CD4-positive, CD25-positive, alpha-beta regulatory T cell (primary cell): ENCODE data around the gene ZNF556. TPM values are rescaled to one million over a fixed set of nuclear protein-coding genes. Genes with fewer than 3 reads are reported as not detected.

ENCODE experiments used
- ATAC-seq, 2 donors: fragments of 150-1000 bp; cut with Tn5 transposase; one replicate each; pipeline ENCODE4 v1.10.0; 2021; ENCODE audit warnings: low read depth in 2 of 2, moderate number of reproducible peaks in 2 of 2, moderate library complexity in 1 of 2
- DNase-seq, 3 donors: peaks; one replicate each; pipeline versions ENCODE4 v3.0.0 to v3.0.0-alpha.2; 2012 to 2022; ENCODE audit warnings: mixed read lengths in 1 of 3
- H3K27ac ChIP-seq: one replicate; pipeline ENCODE4 v1.7.0; 2013; ENCODE audit warnings: mild to moderate bottlenecking, low read length; ENCODE audit not compliant: insufficient read depth, poor library complexity, severe bottlenecking
- H3K27me3 ChIP-seq: one replicate; pipeline ENCODE4 v1.7.0; 2013; ENCODE audit warnings: low read length; ENCODE audit not compliant: control insufficient read depth, insufficient read depth
- H3K36me3 ChIP-seq: one replicate; pipeline ENCODE4 v1.7.0; 2013; ENCODE audit warnings: mild to moderate bottlenecking, low read length, moderate library complexity; ENCODE audit not compliant: control insufficient read depth, insufficient read depth
- H3K4me1 ChIP-seq: 2 replicates; pipeline ENCODE4 v1.7.0; 2013; ENCODE audit warnings: mild to moderate bottlenecking, low read length; ENCODE audit not compliant: insufficient read depth, control insufficient read depth, poor library complexity, severe bottlenecking
- H3K4me3 ChIP-seq: one replicate; pipeline ENCODE4 v1.7.0; 2013; ENCODE audit warnings: low read depth, mild to moderate bottlenecking, low read length, moderate library complexity
- H3K9me3 ChIP-seq, 2 experiments: 1 replicate in 1 of 2; 2 replicates in 1 of 2; pipeline ENCODE4 v1.7.0; 2013; ENCODE audit warnings: low read length in 2 of 2, mild to moderate bottlenecking in 1 of 2, moderate library complexity in 1 of 2; ENCODE audit not compliant: control insufficient read depth in 2 of 2
- H3K27ac Mint-ChIP-seq, 3 donors: one replicate each; pipeline ENCODE4 v1.8.0; 2020 to 2022; ENCODE audit warnings: mild to moderate bottlenecking in 3 of 3, mixed read lengths in 3 of 3, moderate library complexity in 2 of 3
- H3K27me3 Mint-ChIP-seq: one replicate; pipeline ENCODE4 v1.8.0; 2022; ENCODE audit warnings: mild to moderate bottlenecking, mixed read lengths
- H3K36me3 Mint-ChIP-seq: one replicate; pipeline ENCODE4 v1.8.0; 2020; ENCODE audit warnings: mixed read lengths
- H3K4me1 Mint-ChIP-seq, 4 donors: one replicate each; pipeline ENCODE4 v1.8.0; 2020 to 2022; ENCODE audit warnings: mixed read lengths in 4 of 4, mild to moderate bottlenecking in 1 of 4
- H3K4me3 Mint-ChIP-seq, 4 donors: one replicate each; pipeline ENCODE4 v1.8.0; 2020 to 2022; ENCODE audit warnings: mild to moderate bottlenecking in 4 of 4, mixed read lengths in 4 of 4, moderate library complexity in 3 of 4
- H3K9me3 Mint-ChIP-seq, 7 donors: one replicate each; pipeline ENCODE4 v1.8.0; 2020 to 2022; ENCODE audit warnings: mixed read lengths in 7 of 7, mild to moderate bottlenecking in 3 of 7, moderate library complexity in 2 of 7
- polyA plus RNA-seq, 4 donors: library from polyadenylated mRNA; unstranded; fragments of 300-500 nt; fragmentation: Illumina TruSeq; gene quantifications; one replicate each; pipeline ENCODE4 v1.2.3, GENCODE V29; 2021
- total RNA-seq: library from RNA; stranded (reverse); gene quantifications from one replicate; pipeline ENCODE4 v1.2.3, GENCODE V29; 2022

Gene ZNF556
- total and polyA plus RNA-seq, 5 donors from 2014 or later = not detected

DNA sequence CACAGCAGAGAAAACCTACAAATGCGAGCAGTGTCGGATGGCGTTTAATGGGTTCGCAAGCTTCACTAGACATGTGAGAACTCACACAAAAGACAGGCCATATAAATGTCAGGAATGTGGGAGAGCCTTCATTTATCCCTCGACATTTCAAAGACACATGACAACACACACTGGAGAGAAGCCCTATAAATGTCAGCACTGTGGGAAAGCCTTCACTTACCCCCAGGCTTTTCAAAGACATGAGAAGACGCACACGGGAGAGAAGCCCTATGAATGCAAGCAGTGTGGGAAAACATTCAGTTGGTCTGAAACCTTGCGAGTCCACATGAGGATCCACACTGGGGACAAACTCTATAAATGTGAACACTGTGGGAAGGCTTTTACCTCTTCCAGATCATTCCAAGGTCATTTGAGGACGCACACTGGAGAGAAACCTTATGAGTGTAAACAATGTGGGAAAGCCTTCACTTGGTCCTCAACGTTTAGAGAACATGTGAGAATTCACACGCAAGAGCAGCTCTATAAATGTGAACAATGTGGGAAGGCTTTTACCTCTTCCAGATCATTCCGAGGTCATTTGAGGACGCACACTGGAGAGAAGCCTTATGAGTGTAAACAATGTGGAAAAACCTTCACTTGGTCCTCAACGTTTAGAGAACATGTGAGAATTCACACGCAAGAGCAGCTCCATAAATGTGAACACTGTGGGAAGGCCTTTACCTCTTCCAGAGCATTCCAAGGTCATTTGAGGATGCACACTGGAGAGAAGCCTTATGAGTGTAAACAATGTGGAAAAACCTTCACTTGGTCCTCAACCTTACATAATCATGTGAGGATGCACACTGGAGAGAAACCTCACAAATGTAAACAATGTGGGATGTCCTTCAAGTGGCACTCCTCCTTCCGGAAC is 50.4 kb downstream of the ZNF556 start:
- H3K27me3 Mint-ChIP-seq = no peaks in the 10 kb centered on the region
- H3K4me3 ChIP-seq = no peak overlapping the region
- no peak overlapping the region for H3K27ac Mint-ChIP-seq
- no peak overlapping the region for H3K4me3 Mint-ChIP-seq
- peaks cover 0 to 29% (median 8%) of the 10 kb centered on the region in 7 donors for H3K9me3 Mint-ChIP-seq
- no peaks in the 10 kb centered on the region for H3K27me3 ChIP-seq
- no peak overlapping the region for H3K27ac ChIP-seq
- peaks cover 34 to 39% of the 10 kb centered on the region in 2 experiments for H3K9me3 ChIP-seq
- DNase-seq = no peak
- H3K4me1 Mint-ChIP-seq = peaks cover 0 to 4% (median 0%) of the 10 kb centered on the region in 4 donors
- no peaks in the 10 kb centered on the region for H3K4me1 ChIP-seq
- peaks cover 37% of the 10 kb centered on the region for H3K36me3 Mint-ChIP-seq
- ATAC-seq = no peak
- H3K36me3 ChIP-seq = peaks cover 41% of the 10 kb centered on the region

DNA sequence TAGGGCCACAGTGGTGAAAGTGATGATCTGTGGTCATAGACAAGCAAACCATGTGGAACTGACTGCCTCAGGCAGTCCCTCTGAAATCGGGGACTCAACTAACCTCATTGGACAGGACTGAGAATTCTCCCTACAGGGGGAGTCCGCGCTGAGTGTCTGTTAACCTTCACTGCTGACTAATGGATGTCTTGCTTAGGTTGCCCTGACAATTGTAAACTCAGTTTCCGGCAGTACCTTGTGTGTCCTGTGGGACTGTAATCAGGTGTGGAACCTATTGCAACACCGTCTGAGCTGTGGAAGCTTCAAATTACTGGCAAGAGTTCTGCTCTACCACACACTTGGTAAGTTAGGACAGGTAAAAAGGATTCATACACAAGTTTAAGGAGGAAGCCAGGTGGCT is 55.9 kb downstream of the ZNF556 start:
- Histone ChIP-seq H3K27me3 (no peaks in the 10 kb centered on the region), H3K4me1 (no peaks in the 10 kb centered on the region), H3K36me3 (peaks cover 7% of the 10 kb centered on the region), H3K4me3 (no peak overlapping the region), H3K27ac (no peak overlapping the region), H3K9me3 (peaks cover 6 to 11% of the 10 kb centered on the region in 2 experiments)
- Mint-ChIP-seq H3K27ac (no peak overlapping the region), H3K36me3 (peaks cover 8% of the 10 kb centered on the region), H3K27me3 (no peaks in the 10 kb centered on the region), H3K4me1 (no peaks in the 10 kb centered on the region), H3K9me3 (peaks cover 0 to 11% (median 0%) of the 10 kb centered on the region in 7 donors), H3K4me3 (no peak overlapping the region)
- no peak for ATAC-seq
- DNase-seq = no peak

DNA sequence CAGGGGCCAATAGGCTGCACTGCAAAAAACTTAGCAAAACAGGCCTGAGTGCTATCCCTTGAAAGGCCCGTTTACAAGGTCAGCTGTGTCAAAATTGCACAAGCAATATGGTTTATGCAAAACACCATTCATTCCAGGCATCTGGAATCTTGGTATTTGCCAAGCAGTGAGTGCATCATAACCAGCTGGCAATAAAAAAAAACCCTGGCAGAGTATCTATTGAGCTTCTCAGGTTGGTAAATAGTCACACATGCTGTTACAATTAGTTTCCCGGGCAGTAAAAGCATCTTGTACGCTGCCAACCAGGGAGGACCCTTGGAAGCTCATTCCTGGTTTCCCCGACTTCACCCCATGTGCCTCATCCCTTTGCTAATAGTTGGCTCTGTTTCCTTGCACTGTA is 56.4 kb downstream of the ZNF556 start:
- no peak overlapping the region for H3K4me3 ChIP-seq
- H3K27ac Mint-ChIP-seq = peak overlapping the region in 1 of 3 donors; percentile 75
- no peaks in the 10 kb centered on the region for H3K27me3 ChIP-seq
- H3K4me1 Mint-ChIP-seq = no peaks in the 10 kb centered on the region
- no peaks in the 10 kb centered on the region for H3K4me1 ChIP-seq
- H3K27ac ChIP-seq = no peak overlapping the region
- DNase-seq = no peak
- H3K27me3 Mint-ChIP-seq = no peaks in the 10 kb centered on the region
- H3K4me3 Mint-ChIP-seq = no peak overlapping the region
- no peak for ATAC-seq
- H3K36me3 ChIP-seq = peaks cover 6% of the 10 kb centered on the region
- peaks cover 4 to 5% of the 10 kb centered on the region in 2 experiments for H3K9me3 ChIP-seq
- H3K36me3 Mint-ChIP-seq = peaks cover 5% of the 10 kb centered on the region
- peaks cover 0 to 11% (median 0%) of the 10 kb centered on the region in 7 donors for H3K9me3 Mint-ChIP-seq

DNA sequence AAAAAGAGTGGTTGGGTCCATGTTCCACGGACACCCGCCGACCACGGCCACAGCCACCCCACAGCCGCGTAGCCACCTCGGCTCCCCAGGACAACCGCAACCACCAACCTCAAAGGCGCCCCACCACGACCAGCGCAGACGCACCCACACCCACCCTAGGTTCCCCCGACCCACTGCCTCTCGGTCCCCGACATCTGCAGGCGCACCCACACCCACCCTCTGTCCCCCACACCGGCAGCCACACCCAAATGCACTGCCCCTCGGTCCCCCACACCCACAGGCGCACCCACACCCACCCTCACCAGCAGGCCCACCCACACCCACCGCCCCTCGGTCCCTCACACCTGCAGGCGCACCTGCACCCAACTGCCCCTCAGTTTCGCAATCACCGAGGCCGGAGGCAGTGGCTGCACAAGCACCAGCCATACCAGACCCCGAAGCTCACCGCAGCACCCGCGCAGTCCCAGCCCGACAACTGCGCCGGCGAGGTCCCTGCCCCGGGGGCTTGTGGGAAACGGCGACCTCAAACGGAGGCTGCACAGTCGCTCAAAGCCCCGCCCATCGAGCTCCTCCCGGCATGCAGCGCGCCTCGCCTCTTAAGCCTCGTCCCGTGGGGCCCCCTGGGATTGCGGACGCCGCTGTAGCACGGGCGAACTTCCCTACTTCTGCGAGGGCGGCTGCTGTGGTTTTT is 59.4 kb downstream of the ZNF556 start:
- no peaks in the 10 kb centered on the region for H3K4me1 ChIP-seq
- peaks cover 8% of the 10 kb centered on the region for H3K36me3 Mint-ChIP-seq
- no peak for ATAC-seq
- H3K9me3 ChIP-seq = peaks cover 4 to 5% of the 10 kb centered on the region in 2 experiments
- H3K27me3 Mint-ChIP-seq = no peaks in the 10 kb centered on the region
- no peaks in the 10 kb centered on the region for H3K27me3 ChIP-seq
- H3K27ac Mint-ChIP-seq = no peak overlapping the region
- peaks cover 0 to 2% (median 0%) of the 10 kb centered on the region in 4 donors for H3K4me1 Mint-ChIP-seq
- no peaks in the 10 kb centered on the region for H3K36me3 ChIP-seq
- H3K9me3 Mint-ChIP-seq = peaks cover 5 to 13% (median 7%) of the 10 kb centered on the region in 7 donors
- H3K4me3 ChIP-seq = no peak overlapping the region
- no peak overlapping the region for H3K4me3 Mint-ChIP-seq
- H3K27ac ChIP-seq = no peak overlapping the region
- DNase-seq = no peak

DNA sequence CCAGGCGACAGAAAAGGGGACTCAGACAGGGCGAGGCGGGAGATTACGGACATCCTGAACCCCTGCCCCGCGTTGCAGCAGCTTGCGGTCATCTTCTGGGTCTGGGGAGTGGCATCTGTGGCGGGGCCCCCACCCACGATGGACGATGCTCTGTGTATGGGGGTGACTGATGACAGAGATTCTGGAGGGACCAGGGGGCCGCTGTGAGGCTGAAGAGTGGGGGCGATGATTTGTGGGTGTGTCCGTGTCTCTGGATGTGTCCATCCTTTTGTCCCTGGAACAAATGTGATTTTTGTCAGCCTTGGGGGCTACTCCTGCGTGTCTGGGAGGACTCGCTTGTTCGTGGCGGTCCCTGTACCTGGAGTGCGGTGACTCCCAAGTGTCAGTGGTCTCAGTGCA is 59.9 kb downstream of the ZNF556 start:
- no peak for DNase-seq
- no peak overlapping the region for H3K27ac ChIP-seq
- Mint-ChIP-seq H3K36me3 (peaks cover 10% of the 10 kb centered on the region), H3K4me3 (no peak overlapping the region), H3K27me3 (no peaks in the 10 kb centered on the region), H3K4me1 (peaks cover 0 to 4% (median 0%) of the 10 kb centered on the region in 4 donors), H3K9me3 (peaks cover 5 to 15% (median 9%) of the 10 kb centered on the region in 7 donors), H3K27ac (no peak overlapping the region)
- H3K4me3 ChIP-seq = no peak overlapping the region
- ATAC-seq = no peak
- H3K4me1 ChIP-seq = no peaks in the 10 kb centered on the region
- H3K27me3 ChIP-seq = no peaks in the 10 kb centered on the region
- no peaks in the 10 kb centered on the region for H3K36me3 ChIP-seq
- H3K9me3 ChIP-seq = peaks cover 6 to 8% of the 10 kb centered on the region in 2 experiments

Other genes starting within 250 kb of the ZNF556 start
- 1.4 TPM for gene GNG7, start 164.6 kb upstream of the ZNF556 start, total RNA-seq
- gene GNG7, start 164.6 kb upstream of the ZNF556 start, polyA plus RNA-seq = 1 to 10 TPM in 3 of 4 donors, under 1 TPM in 1; 0.65 to 1.6 (median 1.1) TPM
- not detected for gene DIRAS1, start 146.0 kb upstream of the ZNF556 start, total RNA-seq
- not detected for gene DIRAS1, start 146.0 kb upstream of the ZNF556 start, polyA plus RNA-seq
- 14.6 TPM for gene SLC39A3, start 127.3 kb upstream of the ZNF556 start, total RNA-seq
- gene SLC39A3, start 127.3 kb upstream of the ZNF556 start, polyA plus RNA-seq = 10 to 100 TPM; 35.1 to 41.8 (median 36.9) TPM
- 35.7 TPM for gene SGTA, start 84.1 kb upstream of the ZNF556 start, total RNA-seq
- 10 to 100 TPM; 28.2 to 35.3 (median 31.5) TPM for gene SGTA, start 84.1 kb upstream of the ZNF556 start, polyA plus RNA-seq
- 26.5 TPM for gene THOP1, start 81.8 kb upstream of the ZNF556 start, total RNA-seq
- gene THOP1, start 81.8 kb upstream of the ZNF556 start, polyA plus RNA-seq = 10 to 100 TPM; 20.0 to 28.0 (median 23.3) TPM
- 3.3 TPM for gene ZNF554, start 47.5 kb upstream of the ZNF556 start, total RNA-seq
- gene ZNF554, start 47.5 kb upstream of the ZNF556 start, polyA plus RNA-seq = 1 to 10 TPM; 1.8 to 6.1 (median 3.5) TPM
- 3.0 TPM for gene ZNF555, start 25.9 kb upstream of the ZNF556 start, total RNA-seq
- gene ZNF555, start 25.9 kb upstream of the ZNF556 start, polyA plus RNA-seq = 1 to 10 TPM; 2.0 to 7.3 (median 7.1) TPM
- 3.0 TPM for gene ZNF57, start 33.6 kb downstream of the ZNF556 start, total RNA-seq
- 1 to 10 TPM; 3.2 to 7.6 (median 4.7) TPM for gene ZNF57, start 33.6 kb downstream of the ZNF556 start, polyA plus RNA-seq
- gene ZNF77, start 77.6 kb downstream of the ZNF556 start, total RNA-seq = 2.4 TPM
- gene ZNF77, start 77.6 kb downstream of the ZNF556 start, polyA plus RNA-seq = 1 to 10 TPM in 3 of 4 donors, under 1 TPM in 1; 0.48 to 3.0 (median 2.3) TPM
- gene TLE6, start 110.2 kb downstream of the ZNF556 start, total RNA-seq = not detected
- not detected for gene TLE6, start 110.2 kb downstream of the ZNF556 start, polyA plus RNA-seq
- gene TLE2, start 161.9 kb downstream of the ZNF556 start, total RNA-seq = 9.3 TPM
- gene TLE2, start 161.9 kb downstream of the ZNF556 start, polyA plus RNA-seq = 1 to 10 TPM; 3.1 to 4.5 (median 3.9) TPM
- 1,009 TPM for gene TLE5, start 195.2 kb downstream of the ZNF556 start, total RNA-seq
- 100 to 1,000 TPM; 608 to 773 (median 661) TPM for gene TLE5, start 195.2 kb downstream of the ZNF556 start, polyA plus RNA-seq
- gene GNA11, start 227.0 kb downstream of the ZNF556 start, total RNA-seq = 0.81 TPM
- under 1 TPM in 3 of 4 donors, not detected in 1; 0.21 to 0.44 (median 0.23) TPM for gene GNA11, start 227.0 kb downstream of the ZNF556 start, polyA plus RNA-seq